ENCODE data around the gene GJA8.

- TF ChIP-seq, protein P1, sequence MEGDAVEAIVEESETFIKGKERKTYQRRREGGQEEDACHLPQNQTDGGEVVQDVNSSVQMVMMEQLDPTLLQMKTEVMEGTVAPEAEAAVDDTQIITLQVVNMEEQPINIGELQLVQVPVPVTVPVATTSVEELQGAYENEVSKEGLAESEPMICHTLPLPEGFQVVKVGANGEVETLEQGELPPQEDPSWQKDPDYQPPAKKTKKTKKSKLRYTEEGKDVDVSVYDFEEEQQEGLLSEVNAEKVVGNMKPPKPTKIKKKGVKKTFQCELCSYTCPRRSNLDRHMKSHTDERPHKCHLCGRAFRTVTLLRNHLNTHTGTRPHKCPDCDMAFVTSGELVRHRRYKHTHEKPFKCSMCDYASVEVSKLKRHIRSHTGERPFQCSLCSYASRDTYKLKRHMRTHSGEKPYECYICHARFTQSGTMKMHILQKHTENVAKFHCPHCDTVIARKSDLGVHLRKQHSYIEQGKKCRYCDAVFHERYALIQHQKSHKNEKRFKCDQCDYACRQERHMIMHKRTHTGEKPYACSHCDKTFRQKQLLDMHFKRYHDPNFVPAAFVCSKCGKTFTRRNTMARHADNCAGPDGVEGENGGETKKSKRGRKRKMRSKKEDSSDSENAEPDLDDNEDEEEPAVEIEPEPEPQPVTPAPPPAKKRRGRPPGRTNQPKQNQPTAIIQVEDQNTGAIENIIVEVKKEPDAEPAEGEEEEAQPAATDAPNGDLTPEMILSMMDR (IDR thresholded peaks at IDR 0.05), result no peak
- TF ChIP-seq POLR2A (IDR thresholded peaks at IDR 0.05), result no peak
Observed at GRCh38 chr1:147919896-147920295, 17.3 kb downstream of the GJA8 start.
